ENCODE measurements around the gene BPHL. TPM values are rescaled to one million over a fixed set of nuclear protein-coding genes. Genes with fewer than 3 reads are reported as not detected.

The BPHL gene
- total RNA-seq, 1 experiment from 2014 or later: 36.3 TPM

DNA sequence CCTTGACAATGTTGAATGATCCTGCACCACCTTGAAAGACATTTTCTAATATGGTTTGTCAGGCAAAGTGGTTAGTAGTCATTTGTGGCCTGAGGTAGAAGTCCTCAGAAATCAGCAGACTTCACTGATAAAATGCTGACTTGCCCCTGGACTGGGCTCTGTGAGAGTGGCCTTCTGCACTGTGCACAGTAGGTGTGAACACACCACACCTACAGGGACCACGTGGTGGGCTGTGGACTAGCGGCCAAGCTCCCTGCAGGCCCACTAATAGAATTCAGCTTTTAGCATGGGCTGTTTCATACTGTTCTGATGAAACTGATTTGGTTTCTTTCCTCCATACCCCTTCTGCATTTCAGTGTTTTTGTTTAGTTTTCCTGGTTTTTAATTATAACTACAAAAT is 7.3 kb downstream of the BPHL start:
- in situ Hi-C loops (cut with HindIII; ENCODE audit: low pct_unique_long_range_greater_than_20kb, low sequenced_read_pairs): no loop called here
- no peak for TF ChIP-seq TCF7L2 (IDR thresholded peaks at IDR 0.05; ENCODE audit: low read depth, low read length)
- TF ChIP-seq, protein P1, sequence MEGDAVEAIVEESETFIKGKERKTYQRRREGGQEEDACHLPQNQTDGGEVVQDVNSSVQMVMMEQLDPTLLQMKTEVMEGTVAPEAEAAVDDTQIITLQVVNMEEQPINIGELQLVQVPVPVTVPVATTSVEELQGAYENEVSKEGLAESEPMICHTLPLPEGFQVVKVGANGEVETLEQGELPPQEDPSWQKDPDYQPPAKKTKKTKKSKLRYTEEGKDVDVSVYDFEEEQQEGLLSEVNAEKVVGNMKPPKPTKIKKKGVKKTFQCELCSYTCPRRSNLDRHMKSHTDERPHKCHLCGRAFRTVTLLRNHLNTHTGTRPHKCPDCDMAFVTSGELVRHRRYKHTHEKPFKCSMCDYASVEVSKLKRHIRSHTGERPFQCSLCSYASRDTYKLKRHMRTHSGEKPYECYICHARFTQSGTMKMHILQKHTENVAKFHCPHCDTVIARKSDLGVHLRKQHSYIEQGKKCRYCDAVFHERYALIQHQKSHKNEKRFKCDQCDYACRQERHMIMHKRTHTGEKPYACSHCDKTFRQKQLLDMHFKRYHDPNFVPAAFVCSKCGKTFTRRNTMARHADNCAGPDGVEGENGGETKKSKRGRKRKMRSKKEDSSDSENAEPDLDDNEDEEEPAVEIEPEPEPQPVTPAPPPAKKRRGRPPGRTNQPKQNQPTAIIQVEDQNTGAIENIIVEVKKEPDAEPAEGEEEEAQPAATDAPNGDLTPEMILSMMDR (IDR thresholded peaks at IDR 0.05): no peak
- TF ChIP-seq, protein P2, sequence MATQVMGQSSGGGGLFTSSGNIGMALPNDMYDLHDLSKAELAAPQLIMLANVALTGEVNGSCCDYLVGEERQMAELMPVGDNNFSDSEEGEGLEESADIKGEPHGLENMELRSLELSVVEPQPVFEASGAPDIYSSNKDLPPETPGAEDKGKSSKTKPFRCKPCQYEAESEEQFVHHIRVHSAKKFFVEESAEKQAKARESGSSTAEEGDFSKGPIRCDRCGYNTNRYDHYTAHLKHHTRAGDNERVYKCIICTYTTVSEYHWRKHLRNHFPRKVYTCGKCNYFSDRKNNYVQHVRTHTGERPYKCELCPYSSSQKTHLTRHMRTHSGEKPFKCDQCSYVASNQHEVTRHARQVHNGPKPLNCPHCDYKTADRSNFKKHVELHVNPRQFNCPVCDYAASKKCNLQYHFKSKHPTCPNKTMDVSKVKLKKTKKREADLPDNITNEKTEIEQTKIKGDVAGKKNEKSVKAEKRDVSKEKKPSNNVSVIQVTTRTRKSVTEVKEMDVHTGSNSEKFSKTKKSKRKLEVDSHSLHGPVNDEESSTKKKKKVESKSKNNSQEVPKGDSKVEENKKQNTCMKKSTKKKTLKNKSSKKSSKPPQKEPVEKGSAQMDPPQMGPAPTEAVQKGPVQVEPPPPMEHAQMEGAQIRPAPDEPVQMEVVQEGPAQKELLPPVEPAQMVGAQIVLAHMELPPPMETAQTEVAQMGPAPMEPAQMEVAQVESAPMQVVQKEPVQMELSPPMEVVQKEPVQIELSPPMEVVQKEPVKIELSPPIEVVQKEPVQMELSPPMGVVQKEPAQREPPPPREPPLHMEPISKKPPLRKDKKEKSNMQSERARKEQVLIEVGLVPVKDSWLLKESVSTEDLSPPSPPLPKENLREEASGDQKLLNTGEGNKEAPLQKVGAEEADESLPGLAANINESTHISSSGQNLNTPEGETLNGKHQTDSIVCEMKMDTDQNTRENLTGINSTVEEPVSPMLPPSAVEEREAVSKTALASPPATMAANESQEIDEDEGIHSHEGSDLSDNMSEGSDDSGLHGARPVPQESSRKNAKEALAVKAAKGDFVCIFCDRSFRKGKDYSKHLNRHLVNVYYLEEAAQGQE (IDR thresholded peaks at IDR 0.05; ENCODE audit: insufficient read depth in 1 of 2, low read depth in 2 of 2, low read length in 1 of 2): no peak
- no peak for TF ChIP-seq POLR2AphosphoS5 (IDR thresholded peaks at IDR 0.05; ENCODE audit: low read depth, low read length)
- no peak for TF ChIP-seq SIN3A (IDR thresholded peaks at IDR 0.05; ENCODE audit: borderline replicate concordance, insufficient read depth, low read depth, low read length)
- CTCF ChIA-PET: no interaction called here
- BruUV-seq (replicated peaks): no TSS peak
- POLR2A ChIA-PET: interaction anchor here (0.6 kb wide), 1 partner anchor 33 kb away, joined by 5 read pairs; no protein-coding TSS in a partner anchor
- Histone ChIP-seq H3K36me3 (ENCODE audit: control insufficient read depth, insufficient read depth, low read length) (0 out of 2 replicates have a peak, but pooled peaks cover 2% of the 10 kb centered on the region), H3K4me3 (ENCODE audit: low read depth in 2 of 2, low read length in 2 of 2) (no peak overlapping the region), H3K9me3 (ENCODE audit: control insufficient read depth, insufficient read depth, low read depth, low read length) (no peaks in the 10 kb centered on the region), H3K27me3 (ENCODE audit: control insufficient read depth, insufficient read depth, low read length) (no peaks in the 10 kb centered on the region), H3K4me1 (ENCODE audit: control insufficient read depth, insufficient read depth, low read length) (no peaks in the 10 kb centered on the region), H3K27ac (ENCODE audit: low read length) (no peak overlapping the region)
- intact Hi-C loops (cut with micrococcal nuclease; ENCODE audit: unreplicated experiment): loop anchor here (2.0 kb wide), 1 partner anchor 133 kb away; the partner anchor contains the start of gene PSMG4
- DNase-seq (ENCODE audit: low read depth, low spot score) (no peak), ATAC-seq (no peak; the same call in 1 of the 2 replicates)

DNA sequence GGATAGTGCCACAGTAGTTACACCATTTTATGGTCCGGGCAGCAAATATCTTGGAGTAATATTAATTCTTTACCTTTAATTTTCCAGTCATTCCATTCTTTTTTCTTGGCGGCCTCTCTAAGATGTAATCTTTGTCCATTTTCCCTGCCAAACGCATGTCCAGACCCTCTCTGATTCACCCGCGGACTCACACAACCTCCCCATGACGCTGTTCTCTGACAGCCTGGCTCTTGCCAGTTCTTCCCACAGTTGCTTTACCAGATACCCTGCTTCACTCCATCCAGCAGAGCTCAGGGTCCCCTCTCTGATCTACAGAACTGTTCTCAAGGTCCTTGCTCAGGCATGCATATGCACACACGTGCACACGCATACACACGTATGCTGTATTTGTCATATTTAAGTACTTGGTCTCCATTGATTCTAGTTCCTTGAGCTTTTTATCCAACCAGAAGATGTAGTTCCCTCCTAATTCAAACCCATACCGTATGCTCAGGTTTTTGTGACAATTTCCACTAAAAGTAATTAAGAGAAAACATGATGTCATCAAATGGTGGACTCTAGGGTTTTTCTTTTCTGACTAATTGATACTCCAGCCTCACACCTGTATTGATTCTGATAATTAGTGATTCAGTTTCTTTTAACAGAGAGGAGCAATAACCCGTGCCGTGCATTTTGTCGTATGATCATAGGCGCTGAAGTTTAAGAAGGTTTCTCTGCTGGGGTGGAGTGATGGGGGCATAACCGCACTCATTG is 10.0 kb downstream of the BPHL start:
- no TSS peak for BruUV-seq (replicated peaks)
- no peaks in the 10 kb centered on the region for H3K9me3 ChIP-seq (ENCODE audit: control insufficient read depth, insufficient read depth, low read depth, low read length)
- CTCF ChIA-PET: interaction anchor here (0.5 kb wide), 1 partner anchor 286 kb away, joined by 4 read pairs; no protein-coding TSS in a partner anchor
- ATAC-seq (no peak), DNase-seq (ENCODE audit: low read depth, low spot score) (no peak)
- POLR2A ChIA-PET: no interaction called here
- H3K27ac ChIP-seq (ENCODE audit: low read length): no peak overlapping the region
- TF ChIP-seq TCF7L2 (IDR thresholded peaks at IDR 0.05; ENCODE audit: low read depth, low read length): no peak
- TF ChIP-seq SIN3A (IDR thresholded peaks at IDR 0.05; ENCODE audit: borderline replicate concordance, insufficient read depth, low read depth, low read length): no peak
- no peak for TF ChIP-seq POLR2AphosphoS5 (IDR thresholded peaks at IDR 0.05; ENCODE audit: low read depth, low read length)
- TF ChIP-seq, protein P1 (IDR thresholded peaks at IDR 0.05): no peak
- TF ChIP-seq, protein P2 (IDR thresholded peaks at IDR 0.05; ENCODE audit: insufficient read depth in 1 of 2, low read depth in 2 of 2, low read length in 1 of 2): no peak
- no peaks in the 10 kb centered on the region for H3K4me1 ChIP-seq (ENCODE audit: control insufficient read depth, insufficient read depth, low read length)
- no peaks in the 10 kb centered on the region for H3K27me3 ChIP-seq (ENCODE audit: control insufficient read depth, insufficient read depth, low read length)
- H3K4me3 ChIP-seq (ENCODE audit: low read depth in 2 of 2, low read length in 2 of 2): no peak overlapping the region
- in situ Hi-C loops (cut with HindIII; ENCODE audit: low pct_unique_long_range_greater_than_20kb, low sequenced_read_pairs) (no loop called here), intact Hi-C loops (cut with micrococcal nuclease; ENCODE audit: unreplicated experiment) (no loop called here)
- 0 out of 2 replicates have a peak, but pooled peaks cover 2% of the 10 kb centered on the region for H3K36me3 ChIP-seq (ENCODE audit: control insufficient read depth, insufficient read depth, low read length)

Measured in Panc1 (cell line).